ENCODE data around the gene SMYD3.

GRCh38 chr1:246066573-246066972 lies 440.5 kb downstream of the SMYD3 start:
- no peak for TF ChIP-seq CTCF (IDR thresholded peaks at IDR 0.05)
- no peak for TF ChIP-seq POLR2A (IDR thresholded peaks at IDR 0.05)
